Fibroblast of pulmonary artery (primary cell): ENCODE results near the gene GNE.

ENCODE experiments used
- DNase-seq: peaks from one replicate; pipeline ENCODE4 v3.0.0-alpha.2; 2010; ENCODE audit warnings: low read depth
- H3K4me3 ChIP-seq: replicated peaks from 2 replicates; pipeline ENCODE4 v1.5.1; 2011; ENCODE audit warnings: low read depth, mild to moderate bottlenecking, control low read depth, low read length, moderate library complexity
- TF ChIP-seq, protein P1 (sequence below): IDR thresholded peaks from 2 replicates; pipeline ENCODE4 v1.5.1; 2011; ENCODE audit warnings: mild to moderate bottlenecking, control low read depth, low read length, inconsistent platforms; ENCODE audit errors: missing control alignments

Gene GNE

DNA sequence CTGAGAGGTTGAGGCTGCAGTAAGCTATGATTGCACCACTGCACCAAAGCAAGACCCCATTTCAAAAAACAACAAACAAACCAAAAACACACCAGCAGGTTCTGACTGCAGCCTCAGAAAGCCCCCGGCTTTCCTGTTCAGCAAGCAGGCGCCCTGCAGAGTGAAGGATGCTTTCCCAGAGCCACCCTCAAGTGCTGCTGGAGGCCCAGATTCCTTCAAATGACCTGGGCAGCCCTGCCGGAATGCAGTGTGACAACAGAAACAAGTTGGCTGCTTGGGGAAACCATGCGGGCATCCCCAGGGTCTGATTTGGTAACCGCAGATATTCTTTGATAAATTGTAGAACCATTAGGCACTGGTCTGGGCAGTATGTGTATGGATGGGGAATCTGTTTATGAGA is 35.7 kb upstream of the GNE start:
- no peak for DNase-seq
- no peak overlapping the region for H3K4me3 ChIP-seq
- TF ChIP-seq, protein P1, sequence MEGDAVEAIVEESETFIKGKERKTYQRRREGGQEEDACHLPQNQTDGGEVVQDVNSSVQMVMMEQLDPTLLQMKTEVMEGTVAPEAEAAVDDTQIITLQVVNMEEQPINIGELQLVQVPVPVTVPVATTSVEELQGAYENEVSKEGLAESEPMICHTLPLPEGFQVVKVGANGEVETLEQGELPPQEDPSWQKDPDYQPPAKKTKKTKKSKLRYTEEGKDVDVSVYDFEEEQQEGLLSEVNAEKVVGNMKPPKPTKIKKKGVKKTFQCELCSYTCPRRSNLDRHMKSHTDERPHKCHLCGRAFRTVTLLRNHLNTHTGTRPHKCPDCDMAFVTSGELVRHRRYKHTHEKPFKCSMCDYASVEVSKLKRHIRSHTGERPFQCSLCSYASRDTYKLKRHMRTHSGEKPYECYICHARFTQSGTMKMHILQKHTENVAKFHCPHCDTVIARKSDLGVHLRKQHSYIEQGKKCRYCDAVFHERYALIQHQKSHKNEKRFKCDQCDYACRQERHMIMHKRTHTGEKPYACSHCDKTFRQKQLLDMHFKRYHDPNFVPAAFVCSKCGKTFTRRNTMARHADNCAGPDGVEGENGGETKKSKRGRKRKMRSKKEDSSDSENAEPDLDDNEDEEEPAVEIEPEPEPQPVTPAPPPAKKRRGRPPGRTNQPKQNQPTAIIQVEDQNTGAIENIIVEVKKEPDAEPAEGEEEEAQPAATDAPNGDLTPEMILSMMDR = no peak

DNA sequence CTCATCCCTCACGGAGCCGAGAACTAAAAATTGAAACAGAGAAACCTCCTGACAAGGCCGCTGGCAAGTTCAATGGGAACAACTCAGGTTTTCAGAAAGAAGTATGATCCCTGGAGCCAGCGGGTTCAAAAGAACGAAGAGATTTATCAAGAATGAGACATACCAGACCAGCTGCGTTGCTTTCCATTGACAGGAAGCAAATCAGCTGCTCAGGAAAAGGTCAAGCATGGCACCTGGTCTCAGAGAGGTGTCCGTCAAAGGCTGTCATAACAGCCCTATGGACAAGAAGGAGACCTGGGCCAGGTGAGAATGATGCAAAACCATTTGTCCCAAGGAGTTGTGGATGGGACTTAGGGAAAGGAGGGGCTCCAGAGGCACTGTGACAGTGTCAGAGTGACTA is 34.9 kb upstream of the GNE start:
- TF ChIP-seq, protein P1 = no peak
- no peak for DNase-seq
- no peak overlapping the region for H3K4me3 ChIP-seq

GRCh38 chr9:36292641-36293040 is 34.4 kb upstream of the GNE start:
- no peak overlapping the region for H3K4me3 ChIP-seq
- DNase-seq = no peak
- TF ChIP-seq, protein P1 = no peak

- no peak for DNase-seq
- no peak overlapping the region for H3K4me3 ChIP-seq
- TF ChIP-seq, protein P1 = no peak
Observed at GRCh38 chr9:36290996-36291395, 32.7 kb upstream of the GNE start.

GRCh38 chr9:36289836-36290435 is 31.7 kb upstream of the GNE start:
- H3K4me3 ChIP-seq = no peak overlapping the region
- DNase-seq = no peak
- TF ChIP-seq, protein P1 = no peak

GRCh38 chr9:36288070-36288469 is 29.8 kb upstream of the GNE start:
- H3K4me3 ChIP-seq = no peak overlapping the region
- DNase-seq = no peak
- TF ChIP-seq, protein P1 = no peak

- no peak overlapping the region for H3K4me3 ChIP-seq
- TF ChIP-seq, protein P1 = no peak
- DNase-seq = no peak
Observed at GRCh38 chr9:36286388-36286787, 28.1 kb upstream of the GNE start.
